ENCODE results near the gene CRIP3. TPM values are rescaled to one million over a fixed set of nuclear protein-coding genes. Genes with fewer than 3 reads are reported as not detected.

Gene CRIP3
- total and polyA plus RNA-seq, 2 of the 8 experiments (the other 6 are each of a cell fraction or from before 2014, with no cell fraction given), result 34.0 to 46.3 TPM

- no peak overlapping the region for H3K56ac ChIP-seq (replicated peaks; ENCODE audit: insufficient read length, low read depth, low read length)
- no peak overlapping the region for H4K5ac ChIP-seq (ENCODE audit: insufficient read length, low read depth, low read length)
- no peaks in the 10 kb centered on the region for H3K79me1 ChIP-seq (ENCODE audit: low read depth, low read length)
- H2BK120ac ChIP-seq (replicated peaks; ENCODE audit: low read depth, low read length), result no peak overlapping the region
- H2BK5ac ChIP-seq (ENCODE audit: low read depth, low read length), result no peak overlapping the region
- no peak overlapping the region for H3K4ac ChIP-seq (replicated peaks; ENCODE audit: insufficient read length, low read depth, low read length)
- H4K20me1 ChIP-seq (replicated peaks in 1 of 2; ENCODE audit: control insufficient read depth in 1 of 2, insufficient read depth in 2 of 2, low read length in 2 of 2), result no peaks in the 10 kb centered on the region
- H3K14ac ChIP-seq (ENCODE audit: insufficient read length), result no peak overlapping the region
- H3K4me3 ChIP-seq (ENCODE audit: extremely low read depth in 1 of 4, insufficient read depth in 2 of 4, low read depth in 3 of 4, low read length in 4 of 4), result no peak overlapping the region
- no peak overlapping the region for H3K27ac ChIP-seq (ENCODE audit: low read depth, low read length)
- H4K91ac ChIP-seq (replicated peaks; ENCODE audit: insufficient read length, low read length), result no peak overlapping the region
- H3K4me1 ChIP-seq (replicated peaks in 1 of 4; ENCODE audit: control insufficient read depth in 3 of 4, insufficient read depth in 4 of 4, low read length in 3 of 4), result peaks cover 7 to 15% (median 9%) of the 10 kb centered on the region in 4 experiments
- no peak for DNase-seq (ENCODE audit: low read depth in 1 of 2, low spot score in 2 of 2)
- no peak overlapping the region for H4K8ac ChIP-seq (ENCODE audit: extremely low read depth, insufficient read depth, low read length)
- H3K79me2 ChIP-seq (ENCODE audit: control insufficient read depth in 1 of 2, insufficient read depth in 2 of 2, low read length in 2 of 2), result no peaks in the 10 kb centered on the region
- no peak overlapping the region for H3K23ac ChIP-seq (ENCODE audit: insufficient read length)
- POLR2A ChIA-PET (ENCODE audit: partially characterized antibody), result no interaction called here
- FAIRE-seq, result no peak
- peaks cover 0 to 5% (median 3%) of the 10 kb centered on the region in 4 experiments; a peak in 2 of 8 replicates for H3K36me3 ChIP-seq (ENCODE audit: control insufficient read depth in 2 of 4, insufficient read depth in 4 of 4, low read length in 3 of 4)
- no peak overlapping the region for H3K18ac ChIP-seq (ENCODE audit: extremely low read depth, low read length)
- H3K4me2 ChIP-seq (ENCODE audit: insufficient read depth in 1 of 2, low read depth in 2 of 2, low read length in 2 of 2), result no peak overlapping the region
- 0 out of 7 replicates have a peak, but pooled peaks cover 0 to 2% (median 0%) of the 10 kb centered on the region in 4 experiments for H3K27me3 ChIP-seq (replicated peaks in 1 of 4; ENCODE audit: control insufficient read depth in 3 of 4, extremely low read depth in 1 of 4, insufficient read depth in 3 of 4, low read length in 3 of 4)
- H2BK12ac ChIP-seq (ENCODE audit: low read depth, low read length), result no peak overlapping the region
- H2AFZ ChIP-seq (ENCODE audit: low read length), result no peak overlapping the region
- H3K9ac ChIP-seq (replicated peaks in 1 of 4; ENCODE audit: extremely low read depth in 1 of 4, low read depth in 3 of 4, low read length in 3 of 4), result no peak overlapping the region
- H2BK15ac ChIP-seq (ENCODE audit: low read length), result no peak overlapping the region
- H3K9me3 ChIP-seq (ENCODE audit: insufficient read depth in 2 of 2, low read depth in 1 of 2, low read length in 1 of 2), result no peaks in the 10 kb centered on the region
- 90% methylated on average over 3 of the region's 3 CpGs; no CpG with 5 or more reads in 1 of the 2 experiments for WGBS, 2 experiments (ENCODE audit: extremely low coverage in 1 of 2, insufficient coverage in 1 of 2, insufficient read length in 1 of 2, insufficient replicate concordance in 2 of 2, low coverage in 1 of 2, low lambda C conversion rate in 2 of 2, missing lambda C conversion rate in 1 of 2)
- TF ChIP-seq TBP (IDR thresholded peaks at IDR 0.05; ENCODE audit: low read depth, low read length) (no peak), HDAC6 (IDR thresholded peaks at IDR 0.05; ENCODE audit: low read depth, low read length) (no peak), SIX5 (IDR thresholded peaks at IDR 0.05; ENCODE audit: low read depth, low read length) (no peak), TEAD4 (IDR thresholded peaks at IDR 0.05; ENCODE audit: low read depth, low read length) (no peak), CHD2 (IDR thresholded peaks at IDR 0.05; ENCODE audit: low read length) (no peak), CHD1 (IDR thresholded peaks at IDR 0.05; ENCODE audit: low read depth, low read length) (no peak), YY1 (IDR thresholded peaks at IDR 0.05; ENCODE audit: low read depth, low read length) (no peak)
- peaks cover 8% of the 10 kb centered on the region for H3K23me2 ChIP-seq (ENCODE audit: low read depth, low read length)
- CTCF ChIA-PET (ENCODE audit: partially characterized antibody), result interaction anchor here (1.2 to 1.3 kb wide), 3 partner anchors 23 to 41 kb away, joined by 3 to 4 read pairs (median 3); no protein-coding TSS in a partner anchor
- H2BK20ac ChIP-seq (ENCODE audit: low read length), result no peak overlapping the region
- H2AK5ac ChIP-seq (ENCODE audit: low read depth, low read length), result no peak overlapping the region
Observed at GRCh38 chr6:43304361-43304760, 4.3 kb downstream of the CRIP3 start.
